ENCODE results near the gene ANKRD13B. TPM values are rescaled to one million over a fixed set of nuclear protein-coding genes. Genes with fewer than 3 reads are reported as not detected.

ANKRD13B gene
- total and polyA plus RNA-seq, 2 of the 13 experiments (the other 11 are each of a cell fraction or from before 2014, with no cell fraction given): 1.7 to 1.8 TPM

- TF ChIP-seq RERE (CRISPR knock-in tag; IDR thresholded peaks at IDR 0.05; ENCODE audit: low read depth): peak; percentile 85
- no peak for TF ChIP-seq ZNF253 (CRISPR knock-in tag; IDR thresholded peaks at IDR 0.05; ENCODE audit: borderline replicate concordance)
- TF ChIP-seq IKZF5 (CRISPR knock-in tag; IDR thresholded peaks at IDR 0.05): 0 out of 2 replicates have a peak, but pooled peaks have one; percentile 28
- TF ChIP-seq FOXK1 (CRISPR knock-in tag; IDR thresholded peaks at IDR 0.05; ENCODE audit: borderline replicate concordance, low read depth): peak; percentile 20; the same call in 1 of the 2 replicates
- no peak for TF ChIP-seq ZMYM3 (CRISPR knock-in tag; IDR thresholded peaks at IDR 0.05)
- peak; percentile 38; the same call in 1 of the 2 replicates for TF ChIP-seq FOSL2 (CRISPR knock-in tag; IDR thresholded peaks at IDR 0.05)
- no peak for TF ChIP-seq MTF1 (CRISPR knock-in tag; IDR thresholded peaks at IDR 0.05)
- TF ChIP-seq ZNF792 (CRISPR knock-in tag; IDR thresholded peaks at IDR 0.05): peak; percentile 62; the same call in 1 of the 2 replicates
- TF ChIP-seq CREB1 (IDR thresholded peaks at IDR 0.05): no peak
- peak; percentile 64; the same call in 1 of the 2 replicates for TF ChIP-seq CREB1 (CRISPR knock-in tag; IDR thresholded peaks at IDR 0.05)
- TF ChIP-seq HOXA3 (CRISPR knock-in tag; IDR thresholded peaks at IDR 0.05): 0 out of 2 replicates have a peak, but pooled peaks have one; percentile 41
- no peak for TF ChIP-seq ZNF766 (CRISPR knock-in tag; IDR thresholded peaks at IDR 0.05; ENCODE audit: borderline replicate concordance)
- no peak for TF ChIP-seq ZNF451 (CRISPR knock-in tag; IDR thresholded peaks at IDR 0.05)
- peak; percentile 32; the same call in 1 of the 2 replicates for TF ChIP-seq GFI1 (CRISPR knock-in tag; IDR thresholded peaks at IDR 0.05; ENCODE audit: borderline replicate concordance)
- TF ChIP-seq ZNF609 (CRISPR knock-in tag; IDR thresholded peaks at IDR 0.05; ENCODE audit: borderline replicate concordance): peak; percentile 65; the same call in 1 of the 2 replicates
- TF ChIP-seq FOXP1 (IDR thresholded peaks at IDR 0.05): no peak
- TF ChIP-seq FOXP1 (CRISPR knock-in tag; IDR thresholded peaks at IDR 0.05): peak; percentile 78
- TF ChIP-seq FOXA1 (IDR thresholded peaks at IDR 0.05): no peak
- TF ChIP-seq FOXA1 (CRISPR knock-in tag; IDR thresholded peaks at IDR 0.05): peak; percentile 63
Observed at GRCh38 chr17:29555840-29556239, 37.1 kb upstream of the ANKRD13B start (continued).

Measured in HepG2 (cell line).